HG02884 (cell line): ENCODE measurements around the gene CAMK2A.

ENCODE experiments used
- ATAC-seq: cut with Tn5 transposase; IDR thresholded peaks from one replicate; pipeline ENCODE4 v1.9.1; 2021; ENCODE audit warnings: mild to moderate bottlenecking, moderate library complexity; ENCODE audit not compliant: unreplicated experiment

CAMK2A gene

DNA sequence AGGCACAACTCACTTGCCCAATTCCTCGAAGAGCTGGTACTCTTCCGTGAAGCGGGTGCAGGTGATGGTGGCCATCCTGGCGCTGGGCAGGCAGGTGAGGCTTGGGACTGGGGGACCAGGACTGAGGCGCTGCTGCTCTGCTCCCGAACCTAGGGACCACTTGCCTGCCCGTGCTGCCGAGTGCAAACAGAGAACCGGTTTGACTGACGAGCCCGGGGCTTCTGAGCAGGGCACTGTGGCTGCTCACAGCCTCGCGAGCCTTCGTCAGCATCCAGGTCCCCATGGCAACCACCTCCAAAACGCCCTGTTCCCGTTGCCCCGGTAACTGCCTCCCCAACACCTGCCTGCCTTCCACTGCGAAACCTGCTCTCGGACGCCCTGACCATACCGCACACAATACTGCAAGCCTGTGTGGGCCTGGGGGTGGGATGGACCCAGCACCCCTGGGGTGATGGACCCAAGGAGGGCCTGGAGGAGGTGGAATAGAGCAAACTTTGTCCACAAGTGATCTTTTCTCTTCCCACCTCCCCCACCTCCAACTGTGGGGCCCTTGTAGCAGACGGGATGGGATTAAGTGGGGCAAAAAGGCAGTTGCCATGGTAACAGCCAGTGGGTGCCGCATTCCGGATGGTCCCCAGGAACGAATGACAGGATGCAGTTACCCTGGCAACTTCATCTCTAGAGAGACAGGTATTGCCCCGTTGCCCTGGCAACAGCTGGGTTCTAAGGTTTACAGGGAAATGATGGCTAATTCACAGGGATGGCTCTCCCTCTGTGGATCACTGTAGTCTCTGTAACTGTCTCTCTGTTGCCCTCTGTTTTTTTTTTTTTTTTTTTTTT, at the start of gene CAMK2A:
TSS of gene CAMK2A (minus strand) at position 223 of the 840 bp plus-strand sequence. CDS start at position 75, 148 bp downstream.
- no peak for ATAC-seq

DNA sequence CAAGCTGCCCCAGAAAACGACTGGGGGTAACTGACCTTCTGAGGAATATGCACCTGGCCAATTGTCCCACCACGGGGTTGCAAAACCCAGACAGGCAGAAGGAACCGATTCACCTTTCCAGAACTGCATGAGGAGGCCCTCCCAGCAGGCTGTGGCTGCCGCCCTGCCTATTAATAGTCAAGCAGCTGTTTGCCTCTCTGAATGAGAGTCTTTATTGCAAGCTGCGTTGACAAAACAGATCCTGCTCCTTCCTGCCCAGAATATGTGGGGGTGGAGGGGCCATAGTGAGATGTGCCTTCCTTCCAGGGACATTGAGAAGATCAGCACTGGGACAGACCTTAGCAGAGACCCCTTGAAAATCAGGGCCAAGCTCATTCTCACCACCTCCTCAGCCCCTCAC, 49.6 kb upstream of the CAMK2A start:
- ATAC-seq: no peak

- ATAC-seq: no peak
Observed at GRCh38 chr5:150338546-150338945, 49.0 kb upstream of the CAMK2A start.

- ATAC-seq: no peak
Observed at GRCh38 chr5:150335778-150336177, 46.2 kb upstream of the CAMK2A start.

- ATAC-seq: no peak
Observed at GRCh38 chr5:150333400-150333799, 43.8 kb upstream of the CAMK2A start.

DNA sequence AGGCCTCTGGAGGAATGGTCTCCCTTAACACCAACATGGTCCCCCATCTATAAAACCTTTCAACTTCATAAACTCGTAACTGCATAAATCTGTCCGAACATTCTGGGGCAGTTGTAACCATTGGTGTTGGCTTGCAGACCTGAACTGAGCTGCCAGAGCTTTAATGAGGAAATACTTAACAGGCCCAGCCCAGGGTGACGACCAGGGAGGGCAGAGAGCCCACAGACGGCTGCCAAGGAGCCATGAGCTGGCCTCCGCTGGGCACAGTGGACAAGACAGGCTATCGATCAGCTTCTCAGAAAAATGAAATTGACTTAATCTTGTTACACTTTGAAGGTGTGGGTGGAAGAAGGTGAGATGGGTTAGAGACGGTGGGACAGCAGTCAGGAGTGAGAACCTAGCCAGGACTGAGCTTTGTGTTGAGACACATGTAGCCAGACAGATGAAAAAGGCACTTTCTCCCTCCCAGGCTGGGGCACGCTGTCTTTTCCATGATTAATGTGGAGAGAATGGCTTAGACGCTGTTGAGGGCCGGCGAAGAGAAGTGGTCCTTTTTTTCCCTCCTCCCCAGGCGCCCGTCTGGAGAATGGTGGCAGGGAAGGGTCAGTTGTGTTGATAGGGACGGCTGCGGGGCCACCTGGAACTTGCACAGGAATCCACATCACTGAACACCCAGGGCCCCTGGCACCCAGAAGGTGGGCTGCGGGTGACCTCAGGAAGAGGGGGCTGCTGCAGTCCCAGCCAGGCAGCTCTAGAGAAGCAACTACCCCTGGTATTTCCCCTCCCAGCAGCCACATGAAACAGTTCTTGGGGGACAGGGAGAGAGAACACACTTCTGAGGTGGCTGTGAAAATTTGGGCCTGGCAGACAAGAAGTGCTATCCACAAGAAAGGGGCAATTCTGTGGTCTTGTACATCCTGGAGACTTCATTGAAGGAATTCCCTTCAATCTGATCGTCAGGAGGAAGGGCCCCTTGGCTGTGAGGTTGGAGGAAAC, 40.6 kb upstream of the CAMK2A start:
- ATAC-seq: no peak

- no peak for ATAC-seq
Observed at GRCh38 chr5:150329038-150329437, 39.5 kb upstream of the CAMK2A start.

- no peak for ATAC-seq
Observed at GRCh38 chr5:150328515-150328914, 38.9 kb upstream of the CAMK2A start.

GRCh38 chr5:150327139-150327538, 37.6 kb upstream of the CAMK2A start:
- no peak for ATAC-seq

DNA sequence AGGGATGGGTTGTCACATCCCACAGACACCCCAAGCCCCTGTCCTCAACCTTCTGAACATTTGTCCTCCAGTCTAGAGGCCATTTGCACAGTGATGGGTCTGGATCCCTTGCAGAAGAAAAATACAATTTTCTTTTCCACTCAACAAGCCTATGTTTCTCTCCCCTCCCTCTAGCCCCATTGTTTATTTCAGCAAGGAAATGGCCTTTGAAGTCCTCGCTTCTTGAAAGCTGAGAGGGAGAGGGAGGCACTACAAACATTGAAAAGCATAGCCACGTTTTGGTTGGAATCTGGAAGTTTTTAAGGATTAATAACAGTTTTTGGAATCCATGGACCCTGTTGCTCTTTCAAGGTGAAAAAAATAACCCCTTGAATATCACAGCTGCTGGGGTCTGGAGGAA, 37.1 kb upstream of the CAMK2A start:
- no peak for ATAC-seq

DNA sequence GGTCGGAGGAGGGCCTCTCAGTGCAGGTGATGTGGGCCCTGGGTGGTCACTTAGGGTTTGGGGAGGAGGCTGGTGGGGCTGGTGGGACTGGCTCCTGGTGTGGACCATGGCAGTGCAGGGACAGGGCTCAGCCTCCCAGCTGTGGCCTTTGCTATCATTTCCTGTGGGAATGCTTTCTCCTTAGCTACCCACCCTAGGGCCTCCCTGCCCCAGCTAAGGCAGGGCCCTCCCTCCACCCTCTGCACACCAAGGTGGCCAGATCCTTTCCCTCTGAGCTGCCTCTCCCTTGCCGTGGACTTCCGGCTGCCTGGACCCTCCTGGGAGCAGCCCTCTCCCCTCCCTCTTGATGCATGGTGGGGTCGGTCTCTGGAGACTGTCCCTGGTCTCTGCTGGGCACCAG, 35.9 kb upstream of the CAMK2A start:
- ATAC-seq: no peak

- no peak for ATAC-seq
Observed at GRCh38 chr5:150323819-150324218, 34.2 kb upstream of the CAMK2A start.

- ATAC-seq: no peak
Observed at GRCh38 chr5:150323092-150323491, 33.5 kb upstream of the CAMK2A start.

- ATAC-seq: no peak
Observed at GRCh38 chr5:150322202-150322601, 32.6 kb upstream of the CAMK2A start.

DNA sequence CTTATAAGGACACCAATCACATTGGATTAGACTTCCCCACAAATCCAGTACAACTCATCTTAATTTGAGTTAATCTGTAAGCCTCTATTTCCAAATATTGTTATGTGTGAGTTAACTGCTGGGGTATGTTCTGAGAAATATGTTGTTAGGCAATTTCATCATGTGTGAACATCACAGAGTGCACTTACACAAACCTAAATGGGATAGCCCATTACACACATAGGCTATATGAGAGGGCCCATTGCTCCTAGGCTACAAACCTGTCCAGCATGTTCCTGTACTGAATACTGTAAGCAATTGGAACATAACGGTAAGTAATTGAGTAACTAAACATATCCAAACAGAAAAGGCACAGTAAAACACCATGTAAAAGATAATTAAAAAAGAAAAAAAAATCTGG, 32.2 kb upstream of the CAMK2A start:
- ATAC-seq: no peak

- ATAC-seq: no peak
Observed at GRCh38 chr5:150321211-150321610, 31.6 kb upstream of the CAMK2A start.

GRCh38 chr5:150320044-150320613, 30.6 kb upstream of the CAMK2A start:
- ATAC-seq: no peak

DNA sequence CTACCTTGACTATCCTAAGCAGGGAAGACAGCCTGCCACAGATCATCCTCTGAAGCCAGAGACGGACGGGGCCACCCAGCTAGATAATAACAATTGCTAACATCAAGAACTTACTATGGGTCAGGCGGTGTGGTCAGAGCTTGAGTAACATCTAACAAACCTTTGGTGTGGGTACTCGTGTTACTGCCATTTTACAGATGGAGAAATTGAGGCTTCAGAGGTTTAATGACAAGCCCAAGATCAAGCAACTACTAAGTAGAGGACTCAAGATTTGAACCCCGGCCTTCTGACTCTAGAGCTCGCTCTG, 29.9 kb upstream of the CAMK2A start:
- ATAC-seq: no peak

- no peak for ATAC-seq
Observed at GRCh38 chr5:150318613-150319483, 29.3 kb upstream of the CAMK2A start.
